Kidney epithelial cell (primary cell): ENCODE measurements around the gene REEP3. TPM values are rescaled to one million over a fixed set of nuclear protein-coding genes. Genes with fewer than 3 reads are reported as not detected.

Experiments used
- DNase-seq: peaks from one replicate; pipeline ENCODE4 v3.0.0-alpha.2; 2010; ENCODE audit warnings: low read depth
- H3K27me3 ChIP-seq: 2 replicates; pipeline ENCODE4 v1.6.0; 2011; ENCODE audit warnings: low read length; ENCODE audit not compliant: control insufficient read depth, insufficient read depth
- H3K36me3 ChIP-seq: 2 replicates; pipeline ENCODE4 v1.5.1; 2011; ENCODE audit warnings: low read length; ENCODE audit not compliant: control insufficient read depth, insufficient read depth
- H3K4me3 ChIP-seq: 2 replicates; pipeline ENCODE4 v1.5.1; 2011; ENCODE audit warnings: low read depth, mild to moderate bottlenecking, control low read depth, low read length
- total RNA-seq: library from RNA; depleted of rRNA; stranded (reverse); fragments of >200 nt; gene quantifications from 2 replicates; pipeline ENCODE4 v1.2.3, GENCODE V29; 2015
- TF ChIP-seq, protein P1 (sequence below): IDR thresholded peaks from 2 replicates; pipeline ENCODE4 v1.5.1; 2011; ENCODE audit warnings: mild to moderate bottlenecking, moderate library complexity, low read length, control low read depth, inconsistent platforms; ENCODE audit not compliant: insufficient read depth, poor library complexity, severe bottlenecking

REEP3 gene
- total RNA-seq, 1 donor from 2014 or later: 59.8 TPM

DNA sequence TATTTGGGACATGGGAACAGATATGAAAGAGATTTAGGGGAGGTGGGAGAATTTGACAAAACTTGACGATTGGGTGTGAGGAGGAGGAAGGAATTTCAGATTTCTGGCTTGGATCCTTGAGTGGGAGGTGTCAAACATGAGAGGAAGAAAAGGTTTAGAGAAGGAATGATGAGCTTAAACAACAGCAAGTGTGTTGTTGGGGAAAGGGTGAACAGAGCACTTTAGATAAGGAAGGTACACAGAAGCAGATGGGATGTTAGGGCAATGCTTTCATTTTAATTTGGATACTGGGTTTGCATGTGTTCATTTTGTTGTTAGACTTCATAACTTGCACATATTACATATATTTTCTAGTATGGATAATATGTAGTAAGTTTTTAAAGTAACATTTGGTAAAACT lies 23.2 kb downstream of the REEP3 start:
- no peak for DNase-seq
- no peaks in the 10 kb centered on the region for H3K36me3 ChIP-seq
- no peaks in the 10 kb centered on the region for H3K27me3 ChIP-seq
- TF ChIP-seq, protein P1, sequence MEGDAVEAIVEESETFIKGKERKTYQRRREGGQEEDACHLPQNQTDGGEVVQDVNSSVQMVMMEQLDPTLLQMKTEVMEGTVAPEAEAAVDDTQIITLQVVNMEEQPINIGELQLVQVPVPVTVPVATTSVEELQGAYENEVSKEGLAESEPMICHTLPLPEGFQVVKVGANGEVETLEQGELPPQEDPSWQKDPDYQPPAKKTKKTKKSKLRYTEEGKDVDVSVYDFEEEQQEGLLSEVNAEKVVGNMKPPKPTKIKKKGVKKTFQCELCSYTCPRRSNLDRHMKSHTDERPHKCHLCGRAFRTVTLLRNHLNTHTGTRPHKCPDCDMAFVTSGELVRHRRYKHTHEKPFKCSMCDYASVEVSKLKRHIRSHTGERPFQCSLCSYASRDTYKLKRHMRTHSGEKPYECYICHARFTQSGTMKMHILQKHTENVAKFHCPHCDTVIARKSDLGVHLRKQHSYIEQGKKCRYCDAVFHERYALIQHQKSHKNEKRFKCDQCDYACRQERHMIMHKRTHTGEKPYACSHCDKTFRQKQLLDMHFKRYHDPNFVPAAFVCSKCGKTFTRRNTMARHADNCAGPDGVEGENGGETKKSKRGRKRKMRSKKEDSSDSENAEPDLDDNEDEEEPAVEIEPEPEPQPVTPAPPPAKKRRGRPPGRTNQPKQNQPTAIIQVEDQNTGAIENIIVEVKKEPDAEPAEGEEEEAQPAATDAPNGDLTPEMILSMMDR: no peak
- H3K4me3 ChIP-seq: no peak overlapping the region

DNA sequence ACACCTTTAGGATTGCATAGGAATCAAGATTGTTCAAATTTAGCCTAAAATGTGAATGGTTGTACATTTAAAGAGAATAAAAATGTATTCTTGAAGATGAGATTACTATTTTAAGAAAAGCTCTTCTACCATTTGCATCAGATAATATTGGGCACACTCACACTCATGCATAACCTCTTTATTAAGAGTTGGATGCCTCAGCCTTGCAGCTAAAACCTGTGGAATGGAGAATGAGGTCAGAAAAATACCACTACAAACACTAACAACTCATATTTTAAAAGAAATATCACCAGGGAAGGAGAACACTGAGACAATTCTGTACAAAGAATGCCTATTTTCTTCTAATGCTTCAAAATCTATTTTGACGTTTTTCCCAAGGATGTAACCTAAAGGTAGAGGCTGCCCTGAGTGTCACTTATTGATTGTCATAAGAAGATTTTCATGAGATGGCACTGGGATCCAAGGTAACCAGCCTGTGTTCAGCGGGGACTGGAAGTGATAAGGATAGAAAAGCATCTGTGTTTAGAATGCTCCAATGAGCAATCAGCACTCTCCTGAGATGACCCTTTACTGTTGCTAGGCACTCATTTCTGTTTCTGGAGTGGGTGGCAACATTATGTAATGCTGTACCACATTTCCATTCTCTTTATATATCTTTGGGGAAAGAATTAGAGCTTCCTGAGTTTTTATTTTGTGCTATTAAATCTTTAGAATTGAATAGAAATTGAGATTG lies 26.6 kb downstream of the REEP3 start:
- no peaks in the 10 kb centered on the region for H3K27me3 ChIP-seq
- H3K4me3 ChIP-seq: no peak overlapping the region
- DNase-seq: no peak
- H3K36me3 ChIP-seq: no peaks in the 10 kb centered on the region
- TF ChIP-seq, protein P1: no peak

DNA sequence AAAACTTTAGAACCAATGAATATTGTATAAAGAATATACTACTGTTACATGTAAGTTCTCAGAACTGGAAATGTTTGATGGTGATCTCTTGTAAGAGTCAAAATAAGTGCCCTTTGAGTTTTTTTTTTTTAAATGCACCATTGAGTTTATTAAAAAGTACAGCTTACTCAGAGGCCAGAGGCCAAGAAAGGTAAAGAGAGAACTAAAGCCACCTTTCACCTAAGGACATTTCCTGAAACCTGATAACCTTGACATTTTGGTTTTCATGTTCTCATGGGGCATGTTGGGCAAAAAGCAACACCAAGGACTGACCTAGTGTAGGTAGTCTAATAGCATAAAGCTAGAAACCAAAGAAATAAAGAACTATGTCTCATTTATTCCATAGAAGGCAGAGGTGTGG lies 27.7 kb downstream of the REEP3 start:
- Histone ChIP-seq H3K36me3 (no peaks in the 10 kb centered on the region), H3K4me3 (no peak overlapping the region), H3K27me3 (no peaks in the 10 kb centered on the region)
- DNase-seq: no peak
- TF ChIP-seq, protein P1: no peak

DNA sequence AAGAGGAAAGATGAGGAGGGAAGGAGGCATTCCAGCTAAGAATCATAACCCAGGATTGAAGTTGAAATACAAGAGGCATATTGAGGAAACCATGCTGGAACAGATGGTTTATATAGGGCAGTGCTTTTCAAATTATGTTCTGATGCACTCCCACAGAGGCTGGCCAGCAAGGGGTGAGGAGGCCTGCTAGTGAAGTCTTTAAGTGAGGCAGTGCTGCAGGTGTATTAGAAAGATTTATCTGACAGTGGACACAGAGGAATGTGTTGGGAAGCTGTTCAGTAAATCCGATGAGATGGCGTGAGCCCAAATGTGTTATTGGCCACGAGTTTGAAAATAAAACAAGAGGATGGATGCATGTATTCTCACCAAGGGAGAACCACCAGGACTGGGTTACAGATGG lies 28.6 kb downstream of the REEP3 start:
- TF ChIP-seq, protein P1: no peak
- H3K4me3 ChIP-seq: no peak overlapping the region
- no peak for DNase-seq
- no peaks in the 10 kb centered on the region for H3K36me3 ChIP-seq
- H3K27me3 ChIP-seq: no peaks in the 10 kb centered on the region

DNA sequence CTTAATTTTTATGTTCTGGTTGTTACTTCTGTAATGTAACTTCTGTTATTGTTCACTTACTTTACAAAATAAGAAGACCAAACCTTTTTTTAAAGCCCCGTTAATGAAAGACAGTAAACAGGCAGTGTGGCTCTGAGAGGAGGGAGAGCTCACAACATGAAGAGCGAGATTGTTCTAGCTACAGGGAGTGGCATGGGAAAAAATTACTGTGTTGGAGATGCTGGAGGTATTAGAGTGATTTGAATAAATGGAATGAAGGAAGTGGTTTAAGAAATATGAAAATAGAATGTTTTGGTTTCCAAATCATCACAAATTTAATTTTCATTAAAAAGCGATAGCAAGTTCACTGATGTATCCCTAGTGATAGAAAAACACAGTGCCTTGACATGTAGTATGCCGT lies 31.8 kb downstream of the REEP3 start:
- no peak for DNase-seq
- Histone ChIP-seq H3K36me3 (no peaks in the 10 kb centered on the region), H3K4me3 (no peak overlapping the region), H3K27me3 (no peaks in the 10 kb centered on the region)
- TF ChIP-seq, protein P1: no peak

DNA sequence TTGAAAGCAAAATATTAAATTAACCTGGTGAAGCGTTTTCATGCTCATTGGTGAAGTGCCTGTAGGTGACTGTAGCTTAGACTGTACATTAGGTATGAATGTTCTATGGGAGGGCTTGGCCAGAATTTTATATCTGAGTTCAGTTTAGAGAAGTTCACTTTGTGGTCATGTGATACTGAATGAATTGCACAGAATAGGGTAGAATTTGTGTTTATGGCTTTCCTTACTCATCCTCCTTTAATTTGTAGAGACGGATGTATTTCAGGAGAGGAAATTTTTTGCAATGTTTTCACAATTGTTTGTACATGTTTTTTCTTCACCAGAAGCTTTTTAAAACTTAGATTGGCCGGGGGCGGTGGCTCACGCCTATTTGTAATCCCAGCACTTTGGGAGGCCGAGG lies 32.3 kb downstream of the REEP3 start:
- Histone ChIP-seq H3K27me3 (no peaks in the 10 kb centered on the region), H3K36me3 (no peaks in the 10 kb centered on the region), H3K4me3 (no peak overlapping the region)
- no peak for DNase-seq
- TF ChIP-seq, protein P1: no peak
